Ammon's horn (tissue), 1 donor: Measurements from ENCODE around the gene SNPH.

Experiments
- DNase-seq: peaks from one replicate; pipeline ENCODE4 v3.0.0-alpha.2; 2016; ENCODE audit warnings: low spot score

SNPH gene

DNA sequence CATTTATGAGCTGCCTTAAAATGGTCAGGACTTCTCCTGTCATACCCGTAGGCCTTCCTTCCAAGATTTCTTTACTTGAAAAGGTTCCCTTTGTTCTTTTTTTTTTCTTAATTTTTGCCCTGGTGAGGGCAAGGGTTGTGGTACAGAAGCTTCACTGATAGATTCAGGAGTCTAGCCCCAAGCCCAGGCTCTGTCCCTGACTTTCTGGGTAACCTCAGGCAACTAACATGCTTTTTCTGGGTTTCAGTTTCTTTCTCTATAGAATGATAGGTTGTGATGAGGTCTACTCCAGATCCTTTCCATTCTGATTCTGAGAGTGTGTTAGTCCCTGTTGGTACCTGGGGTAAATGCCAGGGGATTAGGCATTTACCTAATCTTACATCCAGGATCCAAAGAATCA, 21.2 kb downstream of the SNPH start:
- no peak for DNase-seq

- DNase-seq = no peak
Measured at GRCh38 chr20:1287787-1288569, 21.9 kb downstream of the SNPH start.

DNA sequence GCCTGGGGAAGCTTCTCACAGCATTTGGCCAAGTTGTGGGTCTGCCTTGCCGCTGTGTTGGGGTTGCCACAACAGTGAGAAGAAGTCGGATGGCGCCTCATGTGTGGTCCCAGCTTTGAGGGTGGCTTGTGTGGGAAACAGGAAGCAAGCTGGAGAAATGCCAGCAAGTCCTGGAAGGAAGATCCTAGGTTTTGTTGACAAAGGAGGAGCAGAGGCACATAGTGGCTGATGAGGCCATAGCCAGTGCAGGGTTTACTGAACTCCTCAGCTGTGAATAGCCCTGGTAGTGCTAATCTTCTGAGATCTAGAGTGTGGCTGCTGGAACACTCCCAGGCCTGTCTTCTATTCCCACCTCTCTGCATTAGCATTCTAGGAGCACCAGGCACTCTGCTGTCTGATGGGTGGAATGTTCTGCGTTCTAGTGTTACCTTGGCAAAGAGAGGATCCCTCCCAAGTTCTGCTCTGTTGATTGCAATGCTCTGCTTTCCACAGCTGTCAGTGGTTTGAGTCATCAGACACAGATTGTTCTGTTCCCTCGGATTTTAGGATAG, 25.2 kb downstream of the SNPH start:
- peak; percentile 67 for DNase-seq

DNA sequence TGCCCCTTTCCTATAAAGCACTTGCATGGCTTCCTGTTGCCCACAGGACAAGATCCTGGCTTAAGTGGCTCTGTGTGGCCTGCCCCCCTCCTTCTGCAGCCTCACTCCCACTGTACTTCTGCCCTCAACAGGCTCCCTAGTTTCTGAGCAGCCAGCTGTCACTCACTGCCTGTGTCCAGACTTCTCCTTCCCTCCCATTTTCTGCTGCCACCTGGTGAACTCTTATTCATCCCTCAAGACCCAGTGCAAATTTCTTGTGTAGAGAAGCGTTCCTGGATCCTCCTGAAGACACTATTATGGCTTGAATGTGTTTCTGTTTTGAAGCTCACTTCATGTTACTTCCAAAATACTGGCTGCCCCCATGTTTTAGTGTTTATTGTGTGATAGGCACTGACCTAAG, 26.5 kb downstream of the SNPH start:
- no peak for DNase-seq

GRCh38 chr20:1293641-1294379, 27.7 kb downstream of the SNPH start:
- no peak for DNase-seq

DNA sequence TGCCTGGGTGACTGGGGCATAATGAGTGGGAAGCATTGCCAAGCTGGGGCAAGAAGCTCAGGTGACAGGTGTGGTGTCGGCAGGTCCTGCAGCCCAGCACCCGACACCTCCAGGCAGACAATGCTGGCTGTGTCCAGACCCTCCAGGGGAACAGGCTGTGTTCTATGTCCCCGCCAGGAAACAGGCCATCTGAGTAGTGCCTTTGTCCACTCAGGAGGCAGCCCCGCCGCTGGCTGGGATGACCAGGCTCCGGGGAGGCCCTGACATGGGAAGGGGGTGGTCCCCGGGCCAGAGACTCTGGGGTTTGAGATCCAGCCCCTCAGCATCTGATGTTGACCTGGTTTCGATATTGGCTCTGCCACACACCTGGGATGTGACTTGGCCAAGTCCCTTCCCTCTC, 28.4 kb downstream of the SNPH start:
- no peak for DNase-seq

DNA sequence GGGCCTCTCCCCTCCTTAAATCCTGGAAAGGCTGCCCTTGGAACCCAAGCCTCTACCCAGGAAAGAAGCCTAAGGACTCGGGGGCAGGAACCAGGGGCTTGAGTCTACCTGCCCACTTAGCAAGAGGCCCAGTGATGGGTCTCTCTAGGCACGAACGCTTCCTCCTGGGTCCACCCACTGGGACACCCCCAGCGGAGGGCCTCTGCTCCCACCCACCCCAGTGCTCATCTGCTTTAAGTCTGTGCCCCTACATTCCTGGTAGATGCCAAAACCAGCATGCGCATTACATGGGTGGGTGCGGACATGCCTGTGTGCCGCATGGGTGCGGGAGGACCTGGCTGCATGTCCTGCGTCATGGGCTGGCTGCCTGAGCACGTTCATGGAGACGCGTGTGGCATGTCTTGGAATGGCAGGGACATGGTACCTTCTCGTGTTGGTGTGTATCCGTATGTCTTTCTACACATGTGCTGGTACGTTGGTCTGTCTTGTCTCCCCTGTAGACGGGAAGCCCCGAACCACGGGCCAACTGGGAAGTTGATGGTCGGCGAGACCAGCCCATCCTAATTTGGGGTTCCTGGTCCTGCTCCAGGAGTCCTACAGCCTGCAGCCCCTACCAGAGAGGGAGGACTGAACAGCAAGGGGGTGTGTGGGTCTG, 29.3 kb downstream of the SNPH start:
- no peak for DNase-seq

DNA sequence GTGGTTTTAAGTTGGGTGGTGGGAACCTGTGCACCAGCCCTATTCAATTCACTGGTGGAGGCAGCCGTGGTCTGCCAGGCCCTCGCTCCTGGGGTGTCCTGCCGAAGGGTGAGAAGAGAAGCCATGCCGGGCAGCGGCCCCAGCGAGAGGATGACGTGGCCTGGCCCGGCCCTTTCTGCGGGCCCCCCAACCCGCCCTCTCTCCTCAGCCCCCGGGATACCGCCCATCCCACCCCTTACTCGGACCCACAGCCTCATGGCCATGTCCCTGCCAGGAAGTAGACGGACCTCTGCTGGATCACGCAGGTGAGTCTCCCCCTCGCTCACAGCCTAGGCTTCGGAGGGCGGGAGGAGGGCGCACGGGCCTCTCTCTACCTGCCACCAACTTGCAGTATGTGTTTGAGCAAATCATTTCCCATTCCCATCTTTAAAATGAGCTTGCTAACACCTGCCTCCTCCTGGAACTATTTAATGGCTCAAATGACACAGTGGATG, 30.1 kb downstream of the SNPH start:
- DNase-seq = no peak

GRCh38 chr20:1296922-1297321, 30.8 kb downstream of the SNPH start:
- DNase-seq = no peak

GRCh38 chr20:1297486-1297885, 31.4 kb downstream of the SNPH start:
- no peak for DNase-seq

GRCh38 chr20:1298166-1298565, 32.1 kb downstream of the SNPH start:
- no peak for DNase-seq

- DNase-seq = no peak
Measured at GRCh38 chr20:1298888-1299511, 32.9 kb downstream of the SNPH start.

GRCh38 chr20:1299522-1299921, 33.4 kb downstream of the SNPH start:
- DNase-seq = no peak

DNA sequence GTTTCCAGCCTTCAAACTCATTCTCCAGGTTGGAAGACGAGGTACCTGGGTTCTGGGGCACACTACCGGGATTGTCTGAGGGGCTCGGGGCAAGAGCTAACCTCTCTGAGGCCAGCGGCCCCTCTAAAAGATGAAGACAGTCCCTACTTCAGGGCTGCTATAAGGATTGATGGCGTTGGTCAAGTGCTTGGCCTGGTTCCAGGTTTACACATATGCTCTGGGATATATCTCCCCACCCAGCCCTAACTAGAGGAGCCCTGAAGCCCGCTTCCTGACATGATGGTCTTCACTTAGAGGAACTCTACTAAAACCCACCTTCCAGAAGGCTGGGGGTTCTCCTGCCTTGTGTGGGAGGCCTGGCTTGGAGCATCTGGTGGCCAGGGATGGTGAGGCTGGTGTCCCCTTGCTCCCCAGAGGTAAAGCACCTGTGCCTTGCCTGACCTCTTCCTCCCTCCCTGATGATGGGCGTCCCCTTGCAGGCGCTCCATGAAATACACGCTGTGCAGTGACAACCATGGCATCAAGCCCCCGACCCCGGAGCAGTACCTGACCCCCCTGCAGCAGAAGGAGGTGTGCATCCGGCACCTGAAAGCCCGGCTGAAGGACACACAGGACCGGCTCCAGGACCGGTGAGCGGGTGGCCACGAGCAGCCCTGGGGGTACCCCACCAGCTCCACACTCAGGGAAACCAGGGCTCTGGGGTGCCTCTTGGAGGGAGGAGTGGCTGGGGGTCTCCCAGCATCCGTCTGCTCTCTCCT, 34.2 kb downstream of the SNPH start:
- no peak for DNase-seq

DNA sequence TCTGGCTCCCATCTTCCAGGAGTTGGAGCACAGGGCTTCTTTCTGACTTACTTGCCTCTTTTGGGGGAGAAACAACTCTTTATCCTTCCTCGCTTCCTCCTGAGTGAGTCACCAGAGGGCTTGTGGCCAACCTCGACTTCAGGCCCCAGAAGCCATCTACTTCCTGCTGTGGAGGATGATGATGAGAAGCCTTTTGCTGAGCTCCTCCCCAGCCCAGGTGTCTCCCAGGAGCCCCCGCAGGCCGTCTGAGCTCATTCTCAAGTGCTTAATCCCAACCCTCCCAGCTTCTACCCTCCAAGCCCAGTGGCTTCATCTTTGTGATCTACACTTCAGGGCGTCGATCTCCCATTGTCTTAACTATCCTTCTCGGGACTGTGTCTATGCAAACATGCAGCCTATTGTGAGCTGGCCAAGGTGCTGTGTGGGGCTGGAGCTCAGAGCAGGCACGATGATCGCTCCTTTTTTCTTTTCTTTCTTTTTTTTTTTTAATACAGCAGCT, 35.0 kb downstream of the SNPH start:
- DNase-seq = no peak

DNA sequence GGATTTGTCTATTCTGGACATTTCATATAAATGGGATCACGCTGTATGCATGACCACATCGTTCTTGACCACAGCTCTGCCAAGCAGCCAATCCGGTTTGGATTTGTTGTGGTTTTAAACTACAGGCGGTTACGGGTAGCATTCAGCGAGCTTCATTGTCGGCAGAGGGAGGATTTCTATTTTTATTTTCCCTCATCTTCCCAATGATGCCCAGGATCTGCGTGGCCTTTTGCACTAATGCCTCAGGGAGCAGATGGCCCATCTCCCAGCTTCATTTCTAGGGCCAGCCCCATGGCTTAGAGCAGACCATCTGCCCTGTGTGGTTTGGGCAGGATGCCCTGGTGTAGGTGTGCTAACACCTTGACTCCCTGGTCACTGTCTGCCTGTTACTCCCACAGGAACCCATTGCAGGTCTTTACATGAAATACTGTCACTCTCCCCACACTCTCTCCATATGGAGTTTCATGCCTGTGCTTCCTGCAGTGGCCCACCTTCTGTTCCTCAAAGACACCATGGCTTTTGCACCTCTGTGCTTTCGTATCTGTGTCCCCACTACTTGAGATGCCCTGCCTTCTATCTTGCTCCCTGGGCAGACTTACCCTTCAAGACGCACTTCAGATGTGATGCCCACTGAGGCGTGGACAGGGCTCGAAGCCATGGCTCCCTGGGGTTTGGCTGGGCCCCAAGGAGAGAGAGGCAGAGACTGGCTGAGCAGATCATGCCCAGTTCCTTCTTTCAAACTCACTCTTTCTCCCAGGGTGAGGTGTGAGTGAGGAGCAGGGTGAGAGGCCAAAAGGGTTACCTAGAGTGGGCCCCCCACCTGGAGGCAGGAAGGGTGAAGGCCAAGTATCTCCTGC, 36.8 kb downstream of the SNPH start:
- no peak for DNase-seq

DNA sequence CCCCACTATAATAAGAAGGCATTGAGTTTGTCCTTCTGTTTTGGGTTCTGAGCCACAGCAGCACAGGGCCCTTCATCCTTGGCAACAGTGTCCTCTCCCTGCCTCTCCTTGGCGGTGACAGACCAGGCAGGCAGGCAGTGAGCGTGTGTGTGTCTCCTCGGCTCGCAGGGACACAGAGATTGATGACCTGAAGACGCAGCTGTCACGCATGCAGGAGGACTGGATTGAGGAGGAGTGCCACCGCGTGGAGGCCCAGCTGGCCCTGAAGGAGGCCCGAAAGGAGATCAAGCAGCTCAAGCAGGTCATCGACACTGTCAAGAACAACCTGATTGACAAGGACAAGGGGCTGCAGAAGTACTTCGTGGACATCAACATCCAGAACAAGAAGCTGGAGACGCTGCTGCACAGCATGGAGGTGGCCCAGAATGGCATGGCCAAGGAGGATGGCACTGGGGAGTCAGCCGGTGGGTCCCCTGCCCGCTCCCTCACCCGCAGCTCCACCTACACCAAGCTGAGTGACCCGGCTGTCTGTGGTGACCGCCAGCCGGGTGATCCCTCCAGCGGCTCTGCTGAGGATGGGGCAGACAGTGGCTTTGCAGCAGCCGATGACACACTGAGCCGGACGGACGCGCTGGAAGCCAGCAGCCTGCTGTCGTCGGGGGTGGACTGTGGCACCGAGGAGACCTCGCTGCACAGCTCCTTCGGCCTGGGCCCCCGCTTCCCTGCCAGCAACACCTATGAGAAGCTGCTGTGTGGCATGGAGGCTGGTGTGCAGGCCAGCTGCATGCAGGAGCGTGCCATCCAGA, 38.8 kb downstream of the SNPH start:
- DNase-seq = no peak

GRCh38 chr20:1305712-1306111, 39.6 kb downstream of the SNPH start:
- DNase-seq = no peak
